Neural cell (in vitro differentiated cells): ENCODE results near the gene NEURL3. TPM values are rescaled to one million over a fixed set of nuclear protein-coding genes. Genes with fewer than 3 reads are reported as not detected.

Experiments used
- H2AFZ ChIP-seq: fragments of 200-600, 300-800 bp; sonication (generic), shearing (Covaris generic); 2 replicates; pipeline ENCODE4 v1.6.0; 2014; ENCODE audit warnings: low read depth, mild to moderate bottlenecking, antibody characterized with exemption, low read length, moderate library complexity
- H3F3A ChIP-seq: fragments of 200-600 bp; shearing (Covaris generic); 2 replicates; pipeline ENCODE4 v1.6.1; 2016; ENCODE audit warnings: mild to moderate bottlenecking, moderate library complexity, mixed read lengths, antibody characterized with exemption, low read length; ENCODE audit not compliant: insufficient read depth, poor library complexity, severe bottlenecking
- H3K27ac ChIP-seq: fragments of 200-600, 300-800 bp; sonication (generic), shearing (Covaris generic); 2 replicates; pipeline ENCODE4 v1.5.1; 2014; ENCODE audit warnings: mild to moderate bottlenecking, low read length, moderate library complexity
- H3K27me3 ChIP-seq: fragments of 300-800, 200-600 bp; sonication (generic), shearing (Covaris generic); 2 replicates; pipeline ENCODE4 v1.6.0; 2014; ENCODE audit warnings: mild to moderate bottlenecking, low read depth, low read length, moderate library complexity; ENCODE audit not compliant: insufficient read depth
- H3K36me3 ChIP-seq: fragments of 300-800, 200-600 bp; sonication (generic), shearing (Covaris generic); 2 replicates; pipeline ENCODE4 v1.5.1; 2014; ENCODE audit warnings: mild to moderate bottlenecking, antibody characterized with exemption, low read length, moderate library complexity; ENCODE audit not compliant: insufficient read depth
- H3K4me2 ChIP-seq: fragments of 300-800, 200-600 bp; sonication (generic), shearing (Covaris generic); 2 replicates; pipeline ENCODE4 v1.6.0; 2014; ENCODE audit warnings: mild to moderate bottlenecking, low read length
- H3K4me3 ChIP-seq: fragments of 300-800, 200-600 bp; sonication (generic), shearing (Covaris generic); 2 replicates; pipeline ENCODE4 v1.5.1; 2014; ENCODE audit warnings: mild to moderate bottlenecking, low read length, moderate library complexity
- H3K79me2 ChIP-seq: fragments of 200-600 bp; shearing (Covaris generic); replicated peaks from 2 replicates; pipeline ENCODE4 v1.6.0; 2014; ENCODE audit warnings: mild to moderate bottlenecking, low read length, moderate library complexity; ENCODE audit not compliant: insufficient read depth
- H3K9ac ChIP-seq: fragments of 300-800, 200-600 bp; sonication (generic), shearing (Covaris generic); 2 replicates; pipeline ENCODE4 v1.6.1; 2016; ENCODE audit warnings: mild to moderate bottlenecking, low read length, mixed read lengths
- H3K9me2 ChIP-seq: fragments of 200-600 bp; shearing (Covaris generic); 2 replicates; pipeline ENCODE4 v1.6.1; 2016; ENCODE audit warnings: mild to moderate bottlenecking, low read length, mixed read lengths; ENCODE audit not compliant: insufficient read depth
- H3K9me3 ChIP-seq: fragments of 200-600, 300-800 bp; sonication (generic), shearing (Covaris generic); 2 replicates; pipeline ENCODE4 v1.6.1; 2016; ENCODE audit warnings: mild to moderate bottlenecking, mixed run types, low read length, moderate library complexity, mixed read lengths
- H4K20me1 ChIP-seq: fragments of 200-600 bp; shearing (Covaris generic); 2 replicates; pipeline ENCODE4 v1.6.1; 2016; ENCODE audit warnings: mild to moderate bottlenecking, mixed run types; ENCODE audit not compliant: insufficient read depth
- EP300 ChIP-seq: fragments of 450-650 bp; conservative IDR thresholded peaks from 2 replicates; pipeline ENCODE4 v1.6.1; 2014; ENCODE audit warnings: antibody characterized with exemption, mild to moderate bottlenecking, moderate library complexity; ENCODE audit not compliant: poor library complexity, severe bottlenecking
- EZH2 ChIP-seq: fragments of 200-600, 300-800 bp; shearing (Covaris generic), sonication (generic); IDR thresholded peaks from 2 replicates; pipeline ENCODE4 v1.6.1; 2014; ENCODE audit warnings: antibody characterized with exemption, low read length, borderline replicate concordance, mild to moderate bottlenecking; ENCODE audit not compliant: insufficient read depth, poor library complexity, severe bottlenecking
- MXI1 ChIP-seq: fragments of 450-650 bp; conservative IDR thresholded peaks from 2 replicates; pipeline ENCODE4 v1.6.1; 2014; ENCODE audit warnings: antibody characterized with exemption, mild to moderate bottlenecking; ENCODE audit not compliant: poor library complexity, severe bottlenecking
- POLR2AphosphoS5 ChIP-seq: IDR thresholded peaks from 2 replicates; pipeline ENCODE4 v1.6.1; 2012
- RAD21 ChIP-seq: fragments of 450-650 bp; conservative IDR thresholded peaks from 2 replicates; pipeline ENCODE4 v1.6.1; 2014; ENCODE audit warnings: antibody characterized with exemption, mild to moderate bottlenecking, moderate library complexity
- SMC3 ChIP-seq: fragments of 450-650 bp; conservative IDR thresholded peaks from 2 replicates; pipeline ENCODE4 v1.6.1; 2014; ENCODE audit warnings: antibody characterized with exemption, mild to moderate bottlenecking, moderate library complexity; ENCODE audit not compliant: poor library complexity
- TAF1 ChIP-seq: IDR thresholded peaks from 2 replicates; pipeline ENCODE4 v1.6.1; 2012; ENCODE audit warnings: low read depth
- polyA plus RNA-seq: library from polyadenylated mRNA; depleted of rRNA; stranded (reverse); fragments of >200 nt; gene quantifications from 2 replicates; pipeline ENCODE4 v1.2.3, GENCODE V29; 2014
- TF ChIP-seq, protein P1 (sequence below): fragments of 450-650 bp; IDR thresholded peaks from 2 replicates; pipeline ENCODE4 v1.5.1; 2014; ENCODE audit warnings: antibody characterized with exemption, mild to moderate bottlenecking, moderate library complexity; ENCODE audit not compliant: poor library complexity, severe bottlenecking
- TF ChIP-seq, protein P2 (sequence below): IDR thresholded peaks from 2 replicates; pipeline ENCODE4 v1.6.1; 2012; ENCODE audit warnings: borderline replicate concordance

Gene NEURL3
- polyA plus RNA-seq, 1 donor from 2014 or later = not detected

DNA sequence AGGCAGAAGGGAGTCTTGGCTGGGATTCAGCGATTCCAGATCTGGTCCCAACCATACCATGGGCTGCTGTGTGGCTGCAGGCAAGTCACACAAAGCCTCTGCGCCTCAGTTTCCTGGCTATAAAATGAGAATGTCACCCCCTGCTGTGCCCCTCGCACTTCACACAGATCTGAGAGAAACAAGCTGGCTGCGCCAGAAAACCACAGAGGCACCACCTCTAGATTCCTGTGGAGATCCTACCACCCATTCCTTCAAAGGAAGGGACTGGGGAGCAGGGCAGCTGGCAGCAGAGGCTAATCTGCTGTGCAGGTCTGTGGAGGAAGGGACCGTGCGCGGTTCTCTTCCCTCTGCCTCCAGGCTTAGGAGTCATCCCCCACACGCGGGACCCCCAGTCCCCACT, 19.8 kb downstream of the NEURL3 start:
- H3F3A ChIP-seq = no peaks in the 10 kb centered on the region
- H2AFZ ChIP-seq = no peak overlapping the region
- no peak for TF ChIP-seq RAD21
- H3K9ac ChIP-seq = no peak overlapping the region
- no peak overlapping the region for H3K4me2 ChIP-seq
- H3K79me2 ChIP-seq = no peaks in the 10 kb centered on the region
- peaks cover 6% of the 10 kb centered on the region for H3K9me3 ChIP-seq
- H3K27me3 ChIP-seq = no peaks in the 10 kb centered on the region
- H3K27ac ChIP-seq = no peak overlapping the region
- H3K9me2 ChIP-seq = no peaks in the 10 kb centered on the region
- no peak overlapping the region for H3K4me3 ChIP-seq
- no peaks in the 10 kb centered on the region for H3K36me3 ChIP-seq
- no peaks in the 10 kb centered on the region for H4K20me1 ChIP-seq

DNA sequence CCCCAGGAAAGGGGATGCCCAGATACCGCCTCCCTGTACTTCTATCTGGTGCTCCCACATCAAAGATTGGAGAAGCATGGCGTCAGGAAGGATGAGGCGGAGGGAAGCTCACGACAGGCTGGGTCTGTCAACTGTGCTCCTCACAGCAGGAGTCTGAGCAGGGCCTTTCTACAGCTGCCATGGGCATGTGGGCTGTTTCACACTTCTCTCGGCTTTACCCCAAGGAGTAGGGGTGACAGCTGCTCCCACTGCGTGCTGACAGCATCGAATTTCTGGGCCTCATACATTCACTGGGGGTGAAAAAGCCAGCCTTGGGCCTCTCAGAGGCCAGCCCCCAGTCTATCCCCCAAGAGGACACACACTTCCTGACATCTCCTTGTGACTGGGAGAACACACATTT, 21.1 kb downstream of the NEURL3 start:
- no peak overlapping the region for H2AFZ ChIP-seq

DNA sequence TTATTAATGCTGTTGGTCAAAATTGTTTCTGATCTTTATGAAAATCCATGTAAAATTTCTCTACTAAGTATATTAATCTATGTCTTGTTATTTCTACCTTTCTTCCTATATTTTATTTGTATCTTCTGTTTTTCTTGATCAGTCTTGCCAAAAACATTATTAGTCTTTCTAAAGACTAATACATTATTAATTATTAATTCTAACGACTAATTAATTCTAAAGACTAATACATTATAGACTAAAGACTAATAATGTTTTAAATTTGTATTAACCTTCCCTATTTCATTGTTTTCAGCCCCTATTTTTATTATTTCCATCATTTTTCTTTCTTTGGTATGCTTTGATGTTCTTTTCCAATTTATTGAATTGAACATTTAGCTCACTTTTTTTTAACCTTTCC, 27.7 kb downstream of the NEURL3 start:
- no peak overlapping the region for H3K9ac ChIP-seq

More for the DNA sequence above, 21.1 kb downstream of the NEURL3 start:
- Histone ChIP-seq H3K9me3 (no peaks in the 10 kb centered on the region), H3K4me2 (no peak overlapping the region), H3K79me2 (no peaks in the 10 kb centered on the region), H3K36me3 (no peaks in the 10 kb centered on the region), H3F3A (no peaks in the 10 kb centered on the region), H3K27ac (no peak overlapping the region), H3K4me3 (no peak overlapping the region), H4K20me1 (no peaks in the 10 kb centered on the region), H3K9ac (no peak overlapping the region), H3K9me2 (no peaks in the 10 kb centered on the region), H3K27me3 (no peaks in the 10 kb centered on the region)
- TF ChIP-seq MXI1 (no peak), RAD21 (no peak), EZH2 (no peak), POLR2AphosphoS5 (no peak)

DNA sequence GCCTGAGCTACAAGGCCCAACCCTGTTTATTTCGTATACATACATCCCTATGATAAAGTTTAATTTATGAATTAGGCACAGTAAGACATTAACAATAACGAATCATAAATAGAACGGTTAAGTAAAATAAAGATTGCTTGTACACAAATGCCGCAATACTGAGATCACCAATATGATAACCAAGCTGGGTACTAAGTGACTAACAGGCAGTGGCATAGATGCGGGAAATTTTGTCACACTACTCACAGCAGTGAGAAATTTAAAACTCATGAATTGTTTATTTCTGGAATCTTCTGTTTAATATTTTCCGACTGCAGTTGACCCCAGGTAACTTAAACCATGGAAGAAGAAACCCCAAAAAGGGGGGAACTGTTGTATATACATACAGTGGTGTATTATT, 33.4 kb downstream of the NEURL3 start:
- no peaks in the 10 kb centered on the region for H3K9me3 ChIP-seq
- no peak overlapping the region for H2AFZ ChIP-seq
- H3K9ac ChIP-seq = no peak overlapping the region
- no peaks in the 10 kb centered on the region for H3K27me3 ChIP-seq
- H3K36me3 ChIP-seq = no peaks in the 10 kb centered on the region
- no peaks in the 10 kb centered on the region for H3F3A ChIP-seq
- no peak overlapping the region for H3K4me3 ChIP-seq
- TF ChIP-seq RAD21 (no peak), MXI1 (no peak), EP300 (no peak), POLR2AphosphoS5 (no peak), EZH2 (no peak), TAF1 (no peak), SMC3 (no peak)
- TF ChIP-seq, protein P1, sequence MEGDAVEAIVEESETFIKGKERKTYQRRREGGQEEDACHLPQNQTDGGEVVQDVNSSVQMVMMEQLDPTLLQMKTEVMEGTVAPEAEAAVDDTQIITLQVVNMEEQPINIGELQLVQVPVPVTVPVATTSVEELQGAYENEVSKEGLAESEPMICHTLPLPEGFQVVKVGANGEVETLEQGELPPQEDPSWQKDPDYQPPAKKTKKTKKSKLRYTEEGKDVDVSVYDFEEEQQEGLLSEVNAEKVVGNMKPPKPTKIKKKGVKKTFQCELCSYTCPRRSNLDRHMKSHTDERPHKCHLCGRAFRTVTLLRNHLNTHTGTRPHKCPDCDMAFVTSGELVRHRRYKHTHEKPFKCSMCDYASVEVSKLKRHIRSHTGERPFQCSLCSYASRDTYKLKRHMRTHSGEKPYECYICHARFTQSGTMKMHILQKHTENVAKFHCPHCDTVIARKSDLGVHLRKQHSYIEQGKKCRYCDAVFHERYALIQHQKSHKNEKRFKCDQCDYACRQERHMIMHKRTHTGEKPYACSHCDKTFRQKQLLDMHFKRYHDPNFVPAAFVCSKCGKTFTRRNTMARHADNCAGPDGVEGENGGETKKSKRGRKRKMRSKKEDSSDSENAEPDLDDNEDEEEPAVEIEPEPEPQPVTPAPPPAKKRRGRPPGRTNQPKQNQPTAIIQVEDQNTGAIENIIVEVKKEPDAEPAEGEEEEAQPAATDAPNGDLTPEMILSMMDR = no peak
- TF ChIP-seq, protein P2, sequence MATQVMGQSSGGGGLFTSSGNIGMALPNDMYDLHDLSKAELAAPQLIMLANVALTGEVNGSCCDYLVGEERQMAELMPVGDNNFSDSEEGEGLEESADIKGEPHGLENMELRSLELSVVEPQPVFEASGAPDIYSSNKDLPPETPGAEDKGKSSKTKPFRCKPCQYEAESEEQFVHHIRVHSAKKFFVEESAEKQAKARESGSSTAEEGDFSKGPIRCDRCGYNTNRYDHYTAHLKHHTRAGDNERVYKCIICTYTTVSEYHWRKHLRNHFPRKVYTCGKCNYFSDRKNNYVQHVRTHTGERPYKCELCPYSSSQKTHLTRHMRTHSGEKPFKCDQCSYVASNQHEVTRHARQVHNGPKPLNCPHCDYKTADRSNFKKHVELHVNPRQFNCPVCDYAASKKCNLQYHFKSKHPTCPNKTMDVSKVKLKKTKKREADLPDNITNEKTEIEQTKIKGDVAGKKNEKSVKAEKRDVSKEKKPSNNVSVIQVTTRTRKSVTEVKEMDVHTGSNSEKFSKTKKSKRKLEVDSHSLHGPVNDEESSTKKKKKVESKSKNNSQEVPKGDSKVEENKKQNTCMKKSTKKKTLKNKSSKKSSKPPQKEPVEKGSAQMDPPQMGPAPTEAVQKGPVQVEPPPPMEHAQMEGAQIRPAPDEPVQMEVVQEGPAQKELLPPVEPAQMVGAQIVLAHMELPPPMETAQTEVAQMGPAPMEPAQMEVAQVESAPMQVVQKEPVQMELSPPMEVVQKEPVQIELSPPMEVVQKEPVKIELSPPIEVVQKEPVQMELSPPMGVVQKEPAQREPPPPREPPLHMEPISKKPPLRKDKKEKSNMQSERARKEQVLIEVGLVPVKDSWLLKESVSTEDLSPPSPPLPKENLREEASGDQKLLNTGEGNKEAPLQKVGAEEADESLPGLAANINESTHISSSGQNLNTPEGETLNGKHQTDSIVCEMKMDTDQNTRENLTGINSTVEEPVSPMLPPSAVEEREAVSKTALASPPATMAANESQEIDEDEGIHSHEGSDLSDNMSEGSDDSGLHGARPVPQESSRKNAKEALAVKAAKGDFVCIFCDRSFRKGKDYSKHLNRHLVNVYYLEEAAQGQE = no peak
- no peaks in the 10 kb centered on the region for H4K20me1 ChIP-seq
- H3K9me2 ChIP-seq = no peaks in the 10 kb centered on the region
- no peaks in the 10 kb centered on the region for H3K79me2 ChIP-seq
- H3K4me2 ChIP-seq = no peak overlapping the region
- H3K27ac ChIP-seq = no peak overlapping the region

More for the DNA sequence above, 27.7 kb downstream of the NEURL3 start:
- Histone ChIP-seq H3K9me3 (no peaks in the 10 kb centered on the region), H4K20me1 (no peaks in the 10 kb centered on the region), H3K79me2 (no peaks in the 10 kb centered on the region), H2AFZ (no peak overlapping the region), H3K9me2 (no peaks in the 10 kb centered on the region), H3K27me3 (no peaks in the 10 kb centered on the region), H3K4me2 (no peak overlapping the region), H3F3A (no peaks in the 10 kb centered on the region), H3K27ac (no peak overlapping the region), H3K4me3 (no peak overlapping the region), H3K36me3 (no peaks in the 10 kb centered on the region)
- TF ChIP-seq, protein P1 = no peak
- TF ChIP-seq POLR2AphosphoS5 = no peak
